ENCODE data around the gene COQ9.
"Not testable (repeated sequence)": the region's sequence is repeated elsewhere in the genome, so short reads cannot be mapped to it uniquely, and the experiment has no call there.

COQ9 gene

DNA sequence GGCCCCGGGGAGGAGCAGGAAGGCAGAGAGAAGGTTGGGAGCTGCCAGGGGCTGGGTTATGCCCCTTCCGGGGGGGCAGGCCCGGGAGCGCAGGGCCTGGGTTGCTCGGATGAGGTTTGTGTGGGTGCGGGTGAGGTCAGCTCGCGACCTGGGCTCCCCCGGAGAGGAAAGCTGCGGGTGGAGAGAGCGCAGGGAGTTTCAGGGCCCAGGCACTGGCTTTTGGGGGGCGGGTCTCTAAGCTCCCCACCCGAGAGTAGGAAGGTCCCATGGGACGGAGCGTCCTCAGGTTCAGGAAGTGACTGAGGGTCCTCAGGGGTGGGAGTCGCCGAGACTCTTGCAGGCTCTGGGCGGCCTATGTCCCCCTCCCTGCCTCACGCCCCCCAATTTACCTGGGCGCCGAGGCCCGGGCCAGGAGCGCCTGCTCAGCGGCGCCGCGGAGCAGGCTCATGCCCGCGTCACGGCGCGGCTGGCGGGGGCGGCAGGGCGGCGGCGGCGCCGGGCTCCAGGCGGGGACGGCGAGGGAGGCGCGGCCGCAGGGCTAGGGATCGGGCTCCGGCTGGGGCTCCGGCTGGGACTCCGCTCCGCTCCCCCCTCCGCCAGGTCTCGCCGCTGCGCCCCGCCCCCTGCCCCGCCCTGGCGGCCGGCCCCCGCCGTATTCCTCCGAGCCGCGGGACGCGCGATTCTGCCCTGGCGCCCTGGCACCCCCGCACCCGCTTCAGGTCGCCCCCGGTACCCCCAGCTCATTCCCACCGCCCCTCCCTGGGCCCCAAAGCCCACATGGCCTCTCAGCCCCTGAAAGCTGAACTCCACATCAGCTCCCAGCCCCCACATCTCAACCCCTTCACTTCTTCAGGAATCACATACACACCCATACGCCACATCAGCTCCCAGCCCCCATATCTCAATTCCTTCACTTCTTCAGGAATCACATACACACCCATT is 38.9 kb downstream of the COQ9 start, which contains the start of gene DOK4:
Gene DOK4 (minus strand): TSS at position 578 of the 942 bp plus-strand sequence. CDS start 6,986 bp downstream, outside the sequence.
- peak; percentile 72 for DNase-seq (ENCODE audit: low spot score)

DNA sequence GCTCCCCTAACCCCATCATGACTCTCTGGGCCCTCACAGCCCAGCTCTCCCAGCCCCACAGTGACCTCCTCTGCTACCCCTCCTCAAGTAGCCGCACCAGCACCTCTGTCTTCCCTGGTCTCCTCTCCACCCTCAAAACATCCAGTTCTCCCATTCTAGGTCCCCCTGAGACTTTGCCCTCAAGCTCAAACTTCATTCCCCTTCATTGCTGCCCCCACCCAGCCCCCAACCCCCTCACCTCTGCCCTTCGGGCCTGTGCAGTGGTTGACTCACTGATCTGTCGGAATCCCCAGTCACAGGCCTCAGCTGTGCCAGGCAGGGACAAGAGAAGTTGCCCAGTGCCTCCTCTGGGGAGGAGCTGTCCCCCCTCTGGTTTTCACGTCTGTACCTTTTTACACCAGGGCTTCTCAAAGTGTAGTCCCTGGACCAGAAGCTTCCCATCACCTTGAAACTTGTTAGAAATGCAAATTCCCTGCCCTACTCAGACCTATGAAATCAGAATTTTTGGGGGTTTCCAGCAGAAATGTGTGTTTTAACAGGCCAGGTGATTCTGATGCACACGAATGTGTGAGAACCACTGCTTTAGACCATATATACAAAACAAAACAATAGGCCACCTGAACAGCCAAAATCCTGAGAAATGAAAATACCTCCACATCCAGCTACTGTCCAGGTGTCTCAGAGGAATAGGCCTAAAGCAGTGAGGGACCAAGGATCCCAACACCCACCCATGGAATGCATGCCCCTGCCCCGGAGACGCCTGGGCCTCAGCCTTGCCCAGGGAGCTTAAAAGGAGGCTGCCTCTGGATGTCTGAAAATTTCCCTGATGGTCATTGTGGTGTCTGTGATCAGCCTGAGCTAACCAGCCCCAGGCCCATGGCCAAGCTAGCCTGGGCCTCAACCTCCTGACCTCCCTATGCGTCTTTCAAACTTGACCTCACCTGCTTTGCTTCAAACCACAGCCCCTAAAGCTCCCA is 39.9 kb downstream of the COQ9 start:
- no peak for DNase-seq (ENCODE audit: low spot score)

DNA sequence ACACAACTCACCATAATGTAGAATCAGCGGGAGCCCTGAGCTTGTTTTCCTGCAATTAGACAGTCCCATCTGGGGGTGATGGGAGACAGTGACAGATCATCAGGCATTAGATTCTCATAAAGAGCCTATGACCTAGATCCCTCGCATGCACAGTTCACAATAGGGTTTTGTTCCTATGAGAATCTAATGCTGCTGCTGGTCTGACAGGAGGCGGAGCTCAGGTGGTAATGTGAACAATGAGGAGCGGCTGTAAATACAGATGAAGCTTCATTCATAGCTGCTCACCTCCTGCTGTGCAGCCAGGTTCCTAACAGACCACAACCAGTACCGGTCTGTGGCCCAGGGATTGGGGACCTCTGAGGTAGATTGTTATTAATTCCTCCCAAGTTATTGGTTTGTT is 42.0 kb downstream of the COQ9 start:
- no peak for DNase-seq (ENCODE audit: low spot score)

DNA sequence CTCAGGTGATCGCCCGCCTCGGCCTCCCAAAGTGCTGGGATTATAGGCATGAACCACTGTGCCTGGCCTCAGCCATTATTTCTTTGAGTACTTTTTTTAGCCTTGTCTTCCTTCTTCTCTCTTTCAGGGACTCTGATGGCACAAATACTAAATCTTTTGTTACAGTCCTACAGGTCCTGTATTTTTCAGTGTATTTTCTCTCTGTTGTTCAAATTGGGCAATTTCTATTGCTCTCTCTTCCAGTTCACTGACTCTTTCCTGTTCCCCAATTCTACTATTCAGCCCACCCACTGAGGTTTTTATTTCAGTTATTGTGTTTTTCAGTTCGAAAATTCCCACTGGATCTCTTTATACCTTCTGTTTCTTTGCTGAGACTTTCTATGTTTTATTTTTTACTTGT is 46.5 kb downstream of the COQ9 start:
- DNase-seq (ENCODE audit: low spot score) = no peak

DNA sequence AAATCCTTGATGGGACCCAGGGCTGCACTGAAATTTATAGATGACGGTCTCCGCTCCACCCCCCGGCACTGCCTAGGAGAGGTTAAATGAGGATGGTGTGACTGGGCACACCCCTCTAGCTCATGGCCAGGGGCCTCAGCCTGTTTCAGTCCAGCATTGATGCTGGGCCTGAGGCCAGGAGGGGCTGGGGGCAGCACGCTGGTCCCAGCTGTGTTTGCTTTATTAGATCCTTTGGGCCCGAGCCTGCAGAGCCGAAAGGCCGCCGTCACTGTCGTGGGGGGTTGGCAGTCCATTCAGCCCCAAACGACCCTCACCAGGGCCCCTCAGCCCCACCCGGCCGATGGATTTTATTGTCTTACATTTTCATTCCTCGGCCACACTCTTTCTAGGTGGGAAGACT is 49.8 kb downstream of the COQ9 start:
- no peak for DNase-seq (ENCODE audit: low spot score)

DNA sequence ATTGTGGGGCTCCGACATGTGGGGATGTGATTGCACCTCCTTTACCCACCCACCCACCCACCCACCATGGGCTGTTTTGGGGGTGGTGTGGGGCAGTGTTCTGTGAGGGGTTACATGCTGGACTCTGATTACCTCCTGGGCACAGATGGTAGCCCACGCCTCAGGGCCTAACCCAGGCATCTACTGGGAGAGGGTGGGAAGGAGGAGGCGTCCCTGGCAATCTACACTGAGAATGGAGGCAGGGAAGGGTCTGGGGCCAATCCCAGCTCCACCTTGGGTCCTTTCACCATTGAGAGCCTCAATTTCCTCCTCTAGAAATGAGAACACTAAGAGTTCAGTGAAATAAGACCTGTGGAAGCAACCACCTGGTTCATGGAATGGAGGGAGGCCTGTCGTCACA is 50.8 kb downstream of the COQ9 start:
- DNase-seq (ENCODE audit: low spot score) = no peak

DNA sequence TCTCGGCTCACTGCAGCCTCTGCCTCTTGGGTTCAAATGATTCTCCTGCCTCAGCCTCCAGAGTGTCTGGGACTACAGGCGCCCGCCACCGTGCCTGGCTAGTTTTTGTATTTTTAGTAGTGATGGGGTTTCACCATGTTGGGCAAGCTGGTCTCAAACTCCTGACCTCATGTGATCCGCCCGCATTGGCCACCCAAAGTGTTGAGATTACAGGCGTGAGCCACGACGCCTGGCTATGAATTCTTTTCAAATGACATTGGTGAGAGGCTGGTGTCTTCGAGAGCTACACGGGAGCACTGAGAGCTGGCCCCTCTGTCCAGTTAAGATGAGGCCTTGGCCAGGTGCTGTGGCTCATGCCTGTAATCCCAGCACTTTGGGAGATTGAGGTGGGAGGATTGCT is 52.7 kb downstream of the COQ9 start:
- DNase-seq (ENCODE audit: low spot score) = not testable (repeated sequence)

DNA sequence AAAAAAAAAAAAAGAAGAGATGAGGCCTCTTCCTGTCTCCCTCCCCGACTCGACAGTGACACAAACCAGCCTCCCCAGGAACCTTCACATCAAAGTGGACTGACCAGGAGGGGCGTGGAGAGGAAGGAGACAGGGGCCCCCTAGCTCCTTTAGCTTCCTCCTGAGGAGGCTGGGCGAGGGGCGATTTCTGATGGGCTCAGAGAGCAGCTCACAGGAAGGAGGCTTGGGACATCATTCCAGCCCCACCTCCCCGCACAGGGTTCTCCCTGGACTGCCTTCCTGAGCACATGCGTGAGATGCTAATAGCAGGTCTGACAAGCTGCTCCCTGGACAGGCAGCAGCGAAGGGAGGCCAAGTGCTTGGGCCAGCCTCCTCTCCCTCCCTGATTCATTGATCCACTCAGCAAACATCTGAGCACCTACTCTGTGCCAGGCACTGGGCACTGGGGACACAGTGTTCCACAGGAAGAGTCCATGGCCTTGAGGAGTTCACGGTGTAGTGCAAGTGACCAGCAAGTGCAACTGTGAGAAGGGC is 53.4 kb downstream of the COQ9 start:
- DNase-seq (ENCODE audit: low spot score) = no peak

DNA sequence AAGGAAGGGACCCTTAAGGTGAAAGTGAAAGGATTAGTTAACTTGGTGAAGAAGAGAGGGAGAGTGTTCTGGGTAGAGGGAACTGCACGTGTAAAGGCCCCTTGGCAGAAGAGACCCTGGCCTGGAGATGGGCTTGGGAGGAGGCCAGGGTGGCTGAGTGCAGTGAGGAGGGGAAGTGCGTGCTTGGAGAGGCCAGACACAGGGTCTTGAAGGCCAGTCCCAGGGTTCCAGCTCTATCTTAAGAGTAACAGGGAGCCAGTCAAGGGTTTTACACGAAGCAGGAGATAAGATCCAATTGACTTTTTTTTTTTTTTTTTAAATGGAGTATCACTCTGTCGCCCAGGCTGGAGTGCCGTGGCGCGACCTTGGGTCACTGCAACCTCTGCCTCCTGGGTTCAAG is 54.2 kb downstream of the COQ9 start:
- DNase-seq (ENCODE audit: low spot score) = no peak

DNA sequence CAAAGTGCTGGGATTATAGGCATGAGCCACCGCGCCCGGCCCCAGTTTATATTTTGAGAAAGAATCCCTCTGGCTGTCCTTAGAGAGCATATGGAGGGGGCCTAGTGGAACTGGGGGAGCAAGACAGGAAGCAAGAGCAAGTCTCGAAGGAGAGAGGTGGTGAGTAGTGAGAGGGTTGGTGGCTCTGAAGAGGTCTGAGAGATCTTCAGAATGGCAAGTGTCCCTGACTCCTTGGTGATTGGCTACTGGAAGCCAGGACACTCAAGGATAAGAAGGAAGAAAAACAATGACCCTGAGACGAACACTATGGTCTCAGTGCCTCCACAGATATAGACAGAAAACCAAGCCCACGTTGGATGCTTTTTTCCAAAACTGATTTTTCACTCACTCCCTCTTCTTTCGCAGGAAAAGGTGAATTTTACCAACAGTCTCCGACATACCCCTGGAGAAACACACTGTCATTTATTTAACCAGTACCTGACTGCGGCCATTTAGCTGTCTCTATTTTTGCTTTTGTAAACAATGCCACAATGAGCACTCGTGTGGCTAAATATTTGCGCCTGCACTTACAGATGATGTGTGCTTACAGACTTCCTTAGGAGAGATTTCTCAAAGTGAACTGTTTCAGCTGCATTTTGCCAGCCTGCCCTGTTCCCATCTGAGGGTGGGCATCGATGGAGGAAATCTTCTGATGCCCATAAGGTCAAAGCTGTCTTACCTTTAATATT is 54.9 kb downstream of the COQ9 start:
- DNase-seq (ENCODE audit: low spot score) = no peak

DNA sequence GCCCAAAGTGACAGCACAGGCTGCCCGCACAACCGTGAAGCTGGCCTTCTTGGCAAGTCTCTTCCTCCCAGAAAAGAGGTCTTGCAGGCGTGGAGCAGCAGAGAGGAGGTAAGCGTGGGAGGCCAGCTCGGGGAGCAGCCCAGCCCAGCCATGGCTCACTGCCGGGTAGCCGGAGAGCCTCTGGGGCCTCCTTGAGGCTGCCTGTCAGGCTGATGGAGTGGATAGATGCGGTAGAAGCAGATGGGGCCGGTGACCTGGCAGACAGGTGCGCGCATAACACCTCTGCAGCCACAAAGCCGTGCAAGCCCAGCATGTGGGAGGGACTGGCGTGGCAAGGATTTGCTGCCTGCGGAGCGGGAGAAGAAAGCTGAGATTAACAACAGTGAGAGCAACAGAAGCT is 56.1 kb downstream of the COQ9 start:
- DNase-seq (ENCODE audit: low spot score) = no peak

DNA sequence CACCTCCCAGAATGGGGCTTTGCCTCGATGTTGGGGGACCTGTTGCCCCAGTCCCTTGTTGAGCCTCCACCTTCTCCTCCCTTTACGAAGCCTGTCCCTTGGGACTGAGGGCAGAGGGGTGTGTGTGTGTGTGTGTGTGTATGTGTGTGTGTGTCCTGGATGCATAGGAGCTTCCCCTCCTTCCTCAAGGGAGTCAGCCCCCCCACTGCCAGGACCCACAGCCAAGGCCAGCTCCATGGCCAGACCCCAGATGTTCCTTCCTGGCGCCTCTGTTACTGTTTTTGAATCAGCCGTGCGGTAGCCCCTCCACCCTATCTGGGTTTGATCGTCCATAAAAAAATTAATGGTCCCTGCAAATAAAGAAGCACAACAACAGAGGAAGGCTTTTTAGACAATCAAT is 56.7 kb downstream of the COQ9 start:
- no peak for DNase-seq (ENCODE audit: low spot score)

DNA sequence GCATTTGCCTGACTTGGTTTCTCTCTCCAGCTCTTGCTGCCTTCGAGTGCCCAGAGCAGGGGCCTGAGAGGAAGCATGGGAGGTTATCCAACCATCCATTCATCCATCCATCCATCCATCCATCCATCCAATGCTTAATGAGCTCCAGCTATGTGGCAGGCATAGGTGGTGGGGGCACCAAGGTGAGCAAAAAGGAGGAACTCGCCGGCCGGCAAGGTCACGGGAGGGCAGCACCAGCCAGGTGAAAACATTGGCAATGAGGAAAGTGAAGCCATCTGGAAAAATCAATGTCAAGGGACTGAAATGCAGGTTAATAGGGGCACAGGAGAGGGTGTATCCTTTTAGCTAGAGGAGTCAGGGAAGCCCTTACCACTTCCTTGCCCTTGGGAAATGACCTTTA is 57.2 kb downstream of the COQ9 start:
- DNase-seq (ENCODE audit: low spot score) = no peak

DNA sequence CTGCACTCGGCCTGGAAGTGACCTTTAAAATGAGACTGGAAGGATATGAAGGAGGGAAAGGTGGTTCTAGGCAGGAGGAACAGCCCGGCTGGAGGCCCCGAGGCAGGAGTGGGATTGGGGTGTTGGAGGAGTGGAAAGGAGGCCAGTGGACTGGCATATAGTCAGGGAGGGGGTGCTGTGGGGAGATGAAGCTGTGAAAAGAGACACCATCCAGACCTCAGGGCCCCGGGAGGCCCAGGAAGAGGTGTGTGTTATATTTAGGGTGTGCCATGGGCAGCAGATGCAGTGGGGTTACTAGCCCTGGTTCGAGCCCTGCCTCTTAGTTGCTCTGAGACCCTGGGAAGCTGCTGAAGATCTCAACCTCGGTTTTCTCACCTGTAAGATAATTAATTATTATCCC is 57.9 kb downstream of the COQ9 start:
- DNase-seq (ENCODE audit: low spot score) = no peak

DNA sequence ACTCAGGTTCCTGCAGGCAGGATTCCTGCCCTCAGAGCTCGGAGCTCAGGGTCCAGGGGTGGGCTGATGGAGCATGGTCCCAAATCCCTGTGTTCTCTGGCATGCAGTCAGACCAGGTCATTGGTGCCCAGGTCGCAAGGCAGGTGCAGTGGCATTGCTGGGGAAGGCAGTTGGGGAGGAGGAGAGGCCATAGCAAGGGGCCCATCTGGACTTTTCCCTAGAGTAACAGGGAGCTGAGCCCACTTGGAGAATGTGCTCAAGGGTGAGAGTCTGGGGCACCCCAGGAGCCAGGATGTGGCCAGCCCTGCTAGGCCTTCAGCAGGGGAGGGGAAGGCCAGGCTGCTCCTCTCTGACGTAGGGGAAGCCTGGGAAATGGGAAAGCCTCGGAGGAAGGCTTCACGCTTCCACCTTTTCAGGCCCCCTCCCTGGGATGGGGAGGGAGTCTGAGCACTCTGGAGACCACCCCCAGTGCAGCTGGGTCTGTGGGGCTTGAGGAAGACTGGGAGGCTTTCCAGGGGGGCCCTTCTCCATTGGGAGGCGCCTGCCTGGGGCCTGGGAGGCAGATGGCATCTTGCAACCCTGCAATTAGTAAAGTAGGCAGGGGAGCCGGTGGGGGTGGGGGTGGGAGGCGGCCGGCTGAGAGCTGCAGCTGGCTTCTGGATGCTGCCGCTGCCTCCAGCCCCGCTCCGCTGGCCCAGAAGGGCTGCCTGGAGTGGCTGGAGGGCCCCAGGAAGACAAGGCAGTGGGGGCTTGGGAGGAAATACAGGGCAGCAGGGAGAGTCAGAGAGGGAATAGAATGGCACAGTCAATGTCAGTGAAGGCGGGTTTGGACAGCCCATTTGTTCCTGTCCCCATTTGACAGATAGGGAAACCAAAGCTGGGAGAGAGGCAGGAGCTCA is 60.1 kb downstream of the COQ9 start:
- no peak for DNase-seq (ENCODE audit: low spot score)

DNA sequence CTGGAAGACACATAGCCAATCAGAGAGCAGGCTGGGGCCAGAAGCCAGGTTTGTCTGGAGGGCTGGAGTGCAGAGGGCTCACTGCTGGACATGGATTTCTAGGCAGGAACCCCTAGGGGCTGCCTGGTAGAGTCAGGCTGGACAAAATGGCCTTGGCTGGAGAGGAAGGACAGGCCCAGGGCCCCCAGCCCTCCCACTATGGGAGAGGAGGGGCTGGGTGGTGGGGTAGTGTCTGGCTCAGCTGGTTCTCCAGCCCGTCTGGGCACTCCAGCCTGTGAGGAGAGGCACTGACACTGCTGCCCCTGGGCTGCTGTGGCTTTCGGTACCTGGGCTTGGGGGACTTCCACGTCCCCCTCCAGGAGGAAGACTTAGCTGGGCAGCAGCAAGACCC is 60.8 kb downstream of the COQ9 start:
- no peak for DNase-seq (ENCODE audit: low spot score)

DNA sequence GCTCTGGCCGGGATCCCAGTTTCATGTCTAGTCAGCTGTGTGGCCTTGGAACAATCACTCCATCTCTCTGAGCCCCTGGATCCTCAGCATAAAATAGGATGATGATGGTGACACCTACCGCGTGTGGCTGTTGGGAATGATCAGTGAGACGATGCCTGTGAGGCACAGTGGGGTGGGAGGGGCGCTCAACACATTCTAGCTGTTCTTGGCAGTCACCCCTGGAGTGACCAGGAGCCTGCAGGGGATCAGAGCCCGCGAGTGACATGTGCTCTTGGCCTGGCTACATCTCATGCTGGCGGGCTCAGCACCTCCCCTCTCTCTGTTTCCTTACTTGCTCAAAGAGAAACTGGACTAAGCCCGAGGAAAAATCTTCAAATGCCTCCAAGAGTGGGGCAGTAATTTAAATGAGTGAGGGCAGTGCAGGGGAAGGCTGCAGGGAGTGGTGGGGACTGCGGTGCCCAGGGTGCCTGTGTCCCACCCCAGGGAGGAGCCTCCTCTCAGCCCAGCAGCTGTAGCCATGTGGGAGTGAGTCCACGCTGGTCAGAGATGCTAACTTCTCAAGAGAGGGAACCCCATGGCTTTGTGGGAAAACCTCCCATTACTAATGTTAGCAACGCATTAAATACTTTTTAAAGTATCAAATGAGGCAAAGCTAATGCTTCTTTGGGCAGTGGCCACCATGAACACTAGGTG is 62.1 kb downstream of the COQ9 start:
- DNase-seq (ENCODE audit: low spot score) = no peak

DNA sequence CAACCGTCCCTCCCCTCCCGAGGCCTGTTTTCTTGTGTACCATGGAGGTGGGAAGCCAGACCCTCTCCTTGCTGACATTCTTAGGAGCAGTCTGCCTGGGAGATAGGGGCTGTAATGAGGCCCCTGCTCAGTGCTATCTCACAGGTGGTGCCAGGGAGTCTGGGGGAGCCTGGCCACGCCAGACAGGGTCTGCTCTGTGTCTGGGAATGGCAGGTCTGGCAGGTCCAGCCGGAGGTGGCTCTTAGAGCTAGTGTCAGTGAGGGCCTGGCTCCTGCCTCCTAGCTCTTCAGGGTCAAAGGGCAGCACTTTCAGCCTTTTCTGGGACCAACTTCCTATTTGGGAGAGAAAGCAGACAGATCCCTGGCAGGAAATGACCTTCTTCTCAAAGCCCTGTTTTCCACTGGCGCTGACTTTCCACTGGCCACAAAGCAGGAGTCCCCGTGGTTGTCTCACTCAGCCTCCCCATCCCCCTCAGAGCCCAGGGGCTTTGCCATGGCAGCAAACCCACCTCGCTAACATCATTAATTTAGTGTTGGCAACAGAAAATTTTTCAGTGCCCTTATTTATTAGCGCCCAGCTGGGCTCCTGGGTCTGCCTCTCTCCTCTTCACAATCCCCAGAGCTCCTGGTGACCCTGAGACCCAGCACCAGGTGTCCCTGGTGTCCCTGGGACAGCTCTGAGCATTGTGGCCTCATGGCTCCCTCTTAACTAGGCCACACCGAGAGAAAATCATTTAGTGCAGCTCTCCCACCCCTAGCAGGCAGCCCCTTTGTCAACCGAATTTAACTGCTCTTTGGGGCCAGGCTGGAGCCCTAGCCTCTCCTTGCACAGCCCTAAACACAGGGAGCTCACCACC is 63.0 kb downstream of the COQ9 start:
- DNase-seq (ENCODE audit: low spot score) = no peak

All from kidney capillary endothelial cell (primary cell).